T-cell (primary cell): Measurements from ENCODE around the gene GTF3C5. TPM values are rescaled to one million over a fixed set of nuclear protein-coding genes. Genes with fewer than 3 reads are reported as not detected.
A peak's percentile ranks its signal among the peaks of the same experiment; 100 is the strongest.

ENCODE experiments used
- ATAC-seq, 4 experiments: fragments of 200-7000 bp in 3 of 4; fragments of 150-1000 bp in 1 of 4; cut with Tn5 transposase; replicated peaks in 1 of 4; 1 replicate in 3 of 4; 2 replicates in 1 of 4; pipeline ENCODE4 v1.10.0; 2021; ENCODE audit warnings: moderate library complexity in 3 of 4, mild to moderate bottlenecking in 2 of 4, moderate number of reproducible peaks in 1 of 4
- CTCF ChIA-PET, 2 donors: fragments of 300-600 bp; sonication (Branson Sonifier 250); formaldehyde crosslinking; loops; one replicate each; lab custom pipeline; 2022; ENCODE audit warnings: antibody characterized with exemption in 2 of 2; lab: Charles Lee
- POLR2A ChIA-PET, 2 donors: fragments of 300-600 bp; sonication (Branson Sonifier 250); formaldehyde crosslinking; loops; one replicate each; lab custom pipeline; 2022; ENCODE audit warnings: antibody characterized with exemption in 2 of 2; lab: Charles Lee
- DNase-seq, 35 experiments: peaks; one replicate each; pipeline versions ENCODE4 v3.0.0 to v3.0.0-alpha.2; 2013 to 2023
- H3K27ac ChIP-seq: one replicate; pipeline ENCODE4 v1.5.1; 2013; ENCODE audit warnings: low read length
- H3K27me3 ChIP-seq, 2 experiments: replicated peaks in 1 of 2; 1 replicate in 1 of 2; 2 replicates in 1 of 2; pipeline versions ENCODE4 v1.6.1 to v1.7.0; 2013; ENCODE audit warnings: low read length in 1 of 2, mixed read lengths in 1 of 2; ENCODE audit not compliant: control insufficient read depth in 2 of 2, insufficient read depth in 2 of 2; ENCODE audit errors: extremely low read depth in 1 of 2
- H3K36me3 ChIP-seq, 2 donors: 1 replicate in 1 of 2; 2 replicates in 1 of 2; pipeline versions ENCODE4 v1.6.1 to v1.7.0; 2013; ENCODE audit warnings: low read length in 1 of 2; ENCODE audit not compliant: control insufficient read depth in 2 of 2, insufficient read depth in 1 of 2; ENCODE audit errors: extremely low read depth in 1 of 2
- H3K4me1 ChIP-seq, 2 experiments: 1 replicate in 1 of 2; 2 replicates in 1 of 2; pipeline versions ENCODE4 v1.6.1 to v1.7.0; 2013; ENCODE audit warnings: low read length in 2 of 2, mixed read lengths in 1 of 2; ENCODE audit not compliant: insufficient read depth in 2 of 2, control insufficient read depth in 1 of 2; ENCODE audit errors: extremely low read depth in 1 of 2
- H3K4me3 ChIP-seq, 2 donors: 1 replicate in 1 of 2; 2 replicates in 1 of 2; pipeline versions ENCODE4 v1.5.1 to v1.7.0; 2013; ENCODE audit warnings: mild to moderate bottlenecking in 2 of 2, low read length in 1 of 2, moderate library complexity in 1 of 2; ENCODE audit not compliant: control insufficient read depth in 1 of 2; ENCODE audit errors: extremely low read depth in 1 of 2
- H3K9me3 ChIP-seq: 2 replicates; pipeline ENCODE4 v1.7.0; 2013
- H3K27ac Mint-ChIP-seq, 2 donors: one replicate each; pipeline ENCODE4 v1.8.0; 2020 to 2021; ENCODE audit warnings: mild to moderate bottlenecking in 2 of 2, mixed read lengths in 2 of 2
- H3K27me3 Mint-ChIP-seq, 2 donors: one replicate each; pipeline ENCODE4 v1.8.0; 2021 to 2022; ENCODE audit warnings: mixed read lengths in 2 of 2
- H3K36me3 Mint-ChIP-seq: one replicate; pipeline ENCODE4 v1.8.0; 2021; ENCODE audit warnings: mixed read lengths
- H3K4me1 Mint-ChIP-seq, 3 donors: one replicate each; pipeline ENCODE4 v1.8.0; 2020 to 2022; ENCODE audit warnings: mixed read lengths in 3 of 3, mild to moderate bottlenecking in 1 of 3
- H3K4me3 Mint-ChIP-seq, 3 donors: one replicate each; pipeline ENCODE4 v1.8.0; 2020 to 2022; ENCODE audit warnings: mild to moderate bottlenecking in 3 of 3, mixed read lengths in 3 of 3, moderate library complexity in 3 of 3
- H3K9me3 Mint-ChIP-seq, 3 donors: one replicate each; pipeline ENCODE4 v1.8.0; 2020 to 2022; ENCODE audit warnings: mixed read lengths in 3 of 3
- WGBS: methylation state at CpG from one replicate; pipeline ENCODE4 v1.1.5; 2013; ENCODE audit warnings: missing lambda C conversion rate; ENCODE audit not compliant: insufficient coverage; 5-methylcytosine and 5-hydroxymethylcytosine counted together
- total RNA-seq, 35 experiments: library from RNA in 6 of 35; stranded (reverse) in 6 of 35; fragments of 120-200 nt in 1 of 35; gene quantifications; one replicate each; pipeline versions ENCODE4 v1.2.1 to v1.2.4 and lab custom pipeline; 2013 to 2026

The GTF3C5 gene
- total RNA-seq, 5 donors from 2014 or later (not counting 1 experiment from before 2014, with no cell fraction given) = 46.6 to 91.2 (median 80.0) TPM

GRCh38 chr9:133094842-133095393 is 64.1 kb downstream of the GTF3C5 start:
- H3K9me3 ChIP-seq = peaks cover 2% of the 10 kb centered on the region
- H3K4me3 Mint-ChIP-seq = no peak overlapping the region
- ATAC-seq = no peak
- POLR2A ChIA-PET = interaction anchor here in 1 of 2 donors (0.6 kb wide), 1 partner anchor 117 kb away, joined by 3 read pairs; the partner anchor contains the start of gene GFI1B
- no peaks in the 10 kb centered on the region for H3K4me1 ChIP-seq
- H3K27ac ChIP-seq = no peak overlapping the region
- no peak overlapping the region for H3K4me3 ChIP-seq
- WGBS = 100% methylated on average over 2 of the region's 3 CpGs
- H3K27ac Mint-ChIP-seq = no peak overlapping the region
- no peaks in the 10 kb centered on the region for H3K4me1 Mint-ChIP-seq
- CTCF ChIA-PET = no interaction called here
- H3K27me3 Mint-ChIP-seq = no peaks in the 10 kb centered on the region
- DNase-seq = no peak
- peaks cover 7 to 16% (median 15%) of the 10 kb centered on the region in 3 donors for H3K9me3 Mint-ChIP-seq
- H3K36me3 ChIP-seq = peaks cover 13 to 27% of the 10 kb centered on the region in 2 donors
- H3K27me3 ChIP-seq = no peaks in the 10 kb centered on the region
- H3K36me3 Mint-ChIP-seq = peaks cover 41% of the 10 kb centered on the region

GRCh38 chr9:133098104-133098754 is 67.4 kb downstream of the GTF3C5 start:
- H3K4me3 Mint-ChIP-seq = peak overlapping the region in 1 of 3 donors; percentile 3
- H3K9me3 ChIP-seq = peaks cover 2% of the 10 kb centered on the region

GRCh38 chr9:133098871-133099270 is 68.1 kb downstream of the GTF3C5 start:
- ChIA-PET POLR2A (no interaction called here), CTCF (no interaction called here)
- H3K4me1 Mint-ChIP-seq = peaks cover 0 to 2% (median 0%) of the 10 kb centered on the region in 3 donors
- no peak overlapping the region for H3K27ac Mint-ChIP-seq
- Histone ChIP-seq H3K4me3 (no peak overlapping the region), H3K27ac (no peak overlapping the region), H3K36me3 (peaks cover 27 to 66% of the 10 kb centered on the region in 2 donors), H3K4me1 (peaks cover 0 to 7% of the 10 kb centered on the region in 2 experiments), H3K9me3 (peaks cover 2% of the 10 kb centered on the region), H3K27me3 (no peaks in the 10 kb centered on the region)
- peaks cover 7 to 16% (median 15%) of the 10 kb centered on the region in 3 donors for H3K9me3 Mint-ChIP-seq
- ATAC-seq = no peak
- H3K36me3 Mint-ChIP-seq = peaks cover 64% of the 10 kb centered on the region
- H3K27me3 Mint-ChIP-seq = no peaks in the 10 kb centered on the region
- no peak for DNase-seq
- 98% methylated on average over 5 of the region's 5 CpGs for WGBS
- no peak overlapping the region for H3K4me3 Mint-ChIP-seq

More at GRCh38 chr9:133098104-133098754, 67.4 kb downstream of the GTF3C5 start:
- H3K27me3 Mint-ChIP-seq = no peaks in the 10 kb centered on the region
- no peak for ATAC-seq
- ChIA-PET POLR2A (no interaction called here), CTCF (no interaction called here)
- no peak overlapping the region for H3K4me3 ChIP-seq
- DNase-seq = no peak
- H3K9me3 Mint-ChIP-seq = peaks cover 7 to 16% (median 15%) of the 10 kb centered on the region in 3 donors
- H3K4me1 ChIP-seq = peaks cover 0 to under 1% of the 10 kb centered on the region in 2 experiments
- 86% methylated on average over 11 of the region's 16 CpGs for WGBS
- no peak overlapping the region for H3K27ac ChIP-seq
- no peak overlapping the region for H3K27ac Mint-ChIP-seq
- peaks cover 27 to 60% of the 10 kb centered on the region in 2 donors for H3K36me3 ChIP-seq
- no peaks in the 10 kb centered on the region for H3K27me3 ChIP-seq
- H3K36me3 Mint-ChIP-seq = peaks cover 63% of the 10 kb centered on the region
- H3K4me1 Mint-ChIP-seq = peaks cover 0 to 2% (median 0%) of the 10 kb centered on the region in 3 donors

- peaks cover 27 to 75% of the 10 kb centered on the region in 2 donors for H3K36me3 ChIP-seq
- H3K9me3 ChIP-seq = peaks cover 2% of the 10 kb centered on the region
- Mint-ChIP-seq H3K36me3 (peaks cover 65% of the 10 kb centered on the region), H3K27ac (no peak overlapping the region), H3K27me3 (no peaks in the 10 kb centered on the region), H3K4me3 (no peak overlapping the region), H3K4me1 (peaks cover 0 to 2% (median 0%) of the 10 kb centered on the region in 3 donors), H3K9me3 (peaks cover 7 to 15% (median 15%) of the 10 kb centered on the region in 3 donors)
- DNase-seq (no peak), ATAC-seq (no peak)
- ChIA-PET CTCF (no interaction called here), POLR2A (no interaction called here)
- H3K27me3 ChIP-seq = no peaks in the 10 kb centered on the region
- WGBS = 97% methylated on average over 12 of the region's 12 CpGs
- H3K4me1 ChIP-seq = peaks cover 0 to 8% of the 10 kb centered on the region in 2 experiments
- H3K27ac ChIP-seq = no peak overlapping the region
- no peak overlapping the region for H3K4me3 ChIP-seq
Observed at GRCh38 chr9:133099726-133100505, 69.1 kb downstream of the GTF3C5 start.

- Histone ChIP-seq H3K36me3 (peaks cover 31 to 81% of the 10 kb centered on the region in 2 donors), H3K27ac (no peak overlapping the region), H3K4me3 (no peak overlapping the region), H3K27me3 (no peaks in the 10 kb centered on the region), H3K9me3 (peaks cover 2% of the 10 kb centered on the region), H3K4me1 (peaks cover 0 to 8% of the 10 kb centered on the region in 2 experiments)
- POLR2A ChIA-PET = no interaction called here
- Mint-ChIP-seq H3K27ac (no peak overlapping the region), H3K4me3 (no peak overlapping the region), H3K36me3 (peaks cover 63% of the 10 kb centered on the region), H3K9me3 (peaks cover 7 to 10% (median 10%) of the 10 kb centered on the region in 3 donors), H3K27me3 (no peaks in the 10 kb centered on the region), H3K4me1 (peaks cover 0 to 2% (median 0%) of the 10 kb centered on the region in 3 donors)
- CTCF ChIA-PET = no interaction called here
- no peak for ATAC-seq
- DNase-seq = no peak
- 95% methylated on average over 11 of the region's 13 CpGs for WGBS
Observed at GRCh38 chr9:133100506-133101355, 69.9 kb downstream of the GTF3C5 start.
